K562 (cell line): ENCODE results near the gene SRGN. TPM values are rescaled to one million over a fixed set of nuclear protein-coding genes. Genes with fewer than 3 reads are reported as not detected.

Experiments used
- ATAC-seq: fragments of 200-7000 bp; cut with Tn5 transposase; 3 replicates; pipeline ENCODE4 v1.9.1; 2020; ENCODE audit warnings: moderate library complexity
- BruUV-seq: library from RNA; stranded (reverse); fragments of 400-500 nt; replicated peaks from 2 replicates; lab custom pipeline; 2021; lab: Mats Ljungman, UMichigan
- CTCF ChIA-PET: fragments of 300-600 bp; formaldehyde crosslinking; extraction: SDS; loops from one replicate; lab custom pipeline; 2021; ENCODE audit warnings: low intra/inter-chr PET ratio; lab: Yijun Ruan, JAX
- POLR2A ChIA-PET: fragments of 300-600, 350-650 bp; sonication (Branson Sonifier 250); formaldehyde crosslinking; extraction: SDS; loops from one replicate; lab custom pipeline; 2021; ENCODE audit warnings: antibody characterized with exemption, inconsistent platforms; lab: Yijun Ruan, JAX
- DNase-seq, 4 experiments: peaks; one replicate each; pipeline versions ENCODE4 v3.0.0 to v3.0.0-alpha.2; 2011 to 2018; ENCODE audit warnings: low spot score in 3 of 4, mixed read lengths in 3 of 4; ENCODE audit errors: extremely low read depth in 1 of 4
- FAIRE-seq: peaks from 2 replicates; lab custom pipeline; 2011; peaks lifted over from hg19 to GRCh38; lab: Jason Lieb, UNC
- H2AFZ ChIP-seq: 2 replicates; pipeline ENCODE4 v1.6.0; 2011; ENCODE audit warnings: low read depth, low read length, control low read depth, inconsistent platforms
- H3K27ac ChIP-seq: fragments of 200-600 bp; 3 replicates; pipeline ENCODE4 v1.8.0; 2011; ENCODE audit warnings: low read depth, mild to moderate bottlenecking, control low read depth, inconsistent platforms, low read length, moderate library complexity, mixed read lengths; ENCODE audit errors: extremely low read depth
- H3K27me3 ChIP-seq, 2 experiments: fragments of 300-600 bp in 1 of 2; 2 replicates in 1 of 2; 3 replicates in 1 of 2; pipeline versions ENCODE4 v1.6.0 to v1.8.0; 2011; ENCODE audit warnings: inconsistent platforms in 2 of 2, low read length in 2 of 2, mild to moderate bottlenecking in 1 of 2, mixed read lengths in 1 of 2, moderate library complexity in 1 of 2; ENCODE audit not compliant: control insufficient read depth in 2 of 2, insufficient read depth in 2 of 2
- H3K36me3 ChIP-seq: fragments of 300-600 bp; 3 replicates; pipeline ENCODE4 v1.8.0; 2011; ENCODE audit warnings: mild to moderate bottlenecking, low read length, inconsistent platforms; ENCODE audit not compliant: control insufficient read depth, insufficient read depth
- H3K4me1 ChIP-seq, 2 experiments: fragments of 200-600 bp in 1 of 2; replicated peaks in 1 of 2; 2 replicates in 1 of 2; 3 replicates in 1 of 2; pipeline versions ENCODE4 v1.5.1 to v1.8.0; 2011; ENCODE audit warnings: inconsistent platforms in 2 of 2, low read length in 2 of 2, mild to moderate bottlenecking in 1 of 2, mixed read lengths in 1 of 2, moderate library complexity in 1 of 2; ENCODE audit not compliant: control insufficient read depth in 2 of 2, insufficient read depth in 2 of 2
- H3K4me2 ChIP-seq: 2 replicates; pipeline ENCODE4 v1.6.1; 2011; ENCODE audit warnings: low read length, control low read depth, inconsistent platforms, mixed read lengths; ENCODE audit not compliant: insufficient read depth
- H3K4me3 ChIP-seq: fragments of 200-600 bp; sonication (generic), shearing (Covaris generic); 2 replicates; pipeline ENCODE4 v1.5.1; 2016; ENCODE audit warnings: control low read depth, inconsistent platforms
- H3K79me2 ChIP-seq: fragments of 200-600 bp; 3 replicates; pipeline ENCODE4 v1.8.0; 2011; ENCODE audit warnings: low read length, inconsistent platforms; ENCODE audit not compliant: control insufficient read depth, insufficient read depth
- H3K9ac ChIP-seq, 2 experiments: 2 replicates each; pipeline versions ENCODE4 v1.6.0 to v1.6.1; 2011; ENCODE audit warnings: low read depth in 2 of 2, low read length in 2 of 2, control low read depth in 1 of 2, inconsistent platforms in 1 of 2, mild to moderate bottlenecking in 1 of 2, mixed read lengths in 1 of 2; ENCODE audit not compliant: insufficient read depth in 1 of 2
- H3K9me1 ChIP-seq: one replicate; pipeline ENCODE4 v1.6.0; 2011; ENCODE audit warnings: inconsistent platforms, mild to moderate bottlenecking, low read length, moderate library complexity; ENCODE audit not compliant: control insufficient read depth, insufficient read depth
- H3K9me3 ChIP-seq: replicated peaks from 2 replicates; pipeline ENCODE4 v1.5.1; 2011; ENCODE audit warnings: low read depth, low read length, inconsistent platforms; ENCODE audit not compliant: control insufficient read depth, insufficient read depth
- H4K20me1 ChIP-seq: replicated peaks from 2 replicates; pipeline ENCODE4 v1.6.1; 2011; ENCODE audit warnings: low read length, inconsistent platforms, mixed read lengths; ENCODE audit not compliant: control insufficient read depth, insufficient read depth
- CBFA2T2 ChIP-seq: fragments of 450-650 bp; conservative IDR thresholded peaks from 2 replicates; pipeline ENCODE4 v1.6.1; 2017; ENCODE audit warnings: mild to moderate bottlenecking
- CEBPG ChIP-seq, 3 experiments: fragments of 200-800 bp in 1 of 3; sonication (Bioruptor generic) in 1 of 3; sonication (generic) in 1 of 3; formaldehyde crosslinking in 1 of 3; IDR thresholded peaks in 2 of 3; conservative IDR thresholded peaks in 1 of 3; 2 replicates each; pipeline versions ENCODE4 v1.6.1 to v1.8.0; 2016 to 2022; ENCODE audit warnings: missing compliant biosample characterization in 2 of 3, missing genetic modification characterization in 2 of 3, mild to moderate bottlenecking in 1 of 3, missing genetic modification reagents in 1 of 3
- NR2C1 ChIP-seq, 2 experiments: fragments of 450-650 bp; IDR thresholded peaks; 2 replicates each; pipeline ENCODE4 v1.6.1; 2017; ENCODE audit warnings: mild to moderate bottlenecking in 2 of 2, antibody characterized with exemption in 1 of 2, inconsistent platforms in 1 of 2, missing compliant biosample characterization in 1 of 2, missing genetic modification characterization in 1 of 2
- POLR2A ChIP-seq: fragments of 450-650 bp; conservative IDR thresholded peaks from 2 replicates; pipeline ENCODE4 v1.6.1; 2016
- PRDM10 ChIP-seq: fragments of 450-650 bp; IDR thresholded peaks from 2 replicates; pipeline ENCODE4 v1.6.1; 2018; ENCODE audit not compliant: partially characterized antibody
- SIN3B ChIP-seq: fragments of 450-650 bp; IDR thresholded peaks from 2 replicates; pipeline ENCODE4 v1.6.1; 2017; ENCODE audit warnings: low read depth, mild to moderate bottlenecking, moderate library complexity
- SMAD3 ChIP-seq: fragments of 450-650 bp; formaldehyde crosslinking; conservative IDR thresholded peaks from 2 replicates; pipeline ENCODE4 v1.4.0; 2020; ENCODE audit warnings: mild to moderate bottlenecking
- SNRNP70 ChIP-seq: fragments of 200-400 bp; formaldehyde crosslinking; optimal IDR thresholded peaks from 2 replicates; pipeline ENCODE3; 2017; ENCODE audit warnings: low read depth, low read length
- TEAD4 ChIP-seq, 2 experiments: sonication (generic) in 1 of 2; formaldehyde crosslinking in 1 of 2; IDR thresholded peaks; 2 replicates each; pipeline versions ENCODE4 v1.6.1 to v1.8.0; 2012 to 2022; ENCODE audit warnings: borderline replicate concordance in 1 of 2, inconsistent platforms in 1 of 2, low read length in 1 of 2, mild to moderate bottlenecking in 1 of 2, missing genetic modification reagents in 1 of 2
- ZNF766 ChIP-seq: fragments of 200-800 bp; sonication (Bioruptor generic); conservative IDR thresholded peaks from 2 replicates; pipeline ENCODE4 v1.6.1; 2016; ENCODE audit warnings: missing genetic modification characterization, missing compliant biosample characterization
- WGBS: fragments of 100-300 bp; shearing (Covaris generic); methylation state at CpG from one replicate; pipeline ENCODE4 v1.1.6; 2016; ENCODE audit warnings: low coverage, mixed read lengths; ENCODE audit not compliant: insufficient coverage; ENCODE audit errors: missing lambda C conversion rate; 5-methylcytosine and 5-hydroxymethylcytosine counted together
- in situ Hi-C: fragments of 300-500 bp; cut with MboI; formaldehyde crosslinking; loops from 4 replicates; pipeline ENCODE4 v1.15.0; 2018; ENCODE audit warnings: inconsistent platforms, mixed read lengths
- intact Hi-C: fragments of 100-400 bp; cut with micrococcal nuclease; formaldehyde crosslinking; loops from 2 replicates; pipeline ENCODE4 v1.14.2; 2022
- polyA plus RNA-seq, 8 experiments: library from polyadenylated mRNA; depleted of rRNA in 4 of 8; stranded (reverse) in 5 of 8; unstranded in 3 of 8; fragments of >200 nt; fragmentation: Nextera tagmentation in 2 of 8; fragmentation: Illumina TruSeq in 1 of 8; extraction: Ambion mirVana in 2 of 8; extraction: Trizol in 1 of 8; gene quantifications; 2 replicates each; pipeline versions ENCODE4 v1.2.1 to v1.2.3, GENCODE V29; 2011 to 2014; ENCODE audit warnings: inconsistent platforms in 1 of 8, missing spikeins in 1 of 8
- total RNA-seq, 7 experiments: library from RNA; depleted of rRNA in 6 of 7; stranded (reverse); fragments of >200 nt in 6 of 7; fragmentation: Illumina TruSeq in 2 of 7; extraction: Trizol in 2 of 7; gene quantifications; 2 replicates each; pipeline versions ENCODE4 v1.2.1 to v1.2.3, GENCODE V29; 2011 to 2021; ENCODE audit warnings: low replicate concordance in 1 of 7

Gene SRGN
- total and polyA plus RNA-seq, 9 of the 15 experiments (the other 6 are each of a cell fraction or from before 2014, with no cell fraction given) = 136 to 304 (median 180) TPM

DNA sequence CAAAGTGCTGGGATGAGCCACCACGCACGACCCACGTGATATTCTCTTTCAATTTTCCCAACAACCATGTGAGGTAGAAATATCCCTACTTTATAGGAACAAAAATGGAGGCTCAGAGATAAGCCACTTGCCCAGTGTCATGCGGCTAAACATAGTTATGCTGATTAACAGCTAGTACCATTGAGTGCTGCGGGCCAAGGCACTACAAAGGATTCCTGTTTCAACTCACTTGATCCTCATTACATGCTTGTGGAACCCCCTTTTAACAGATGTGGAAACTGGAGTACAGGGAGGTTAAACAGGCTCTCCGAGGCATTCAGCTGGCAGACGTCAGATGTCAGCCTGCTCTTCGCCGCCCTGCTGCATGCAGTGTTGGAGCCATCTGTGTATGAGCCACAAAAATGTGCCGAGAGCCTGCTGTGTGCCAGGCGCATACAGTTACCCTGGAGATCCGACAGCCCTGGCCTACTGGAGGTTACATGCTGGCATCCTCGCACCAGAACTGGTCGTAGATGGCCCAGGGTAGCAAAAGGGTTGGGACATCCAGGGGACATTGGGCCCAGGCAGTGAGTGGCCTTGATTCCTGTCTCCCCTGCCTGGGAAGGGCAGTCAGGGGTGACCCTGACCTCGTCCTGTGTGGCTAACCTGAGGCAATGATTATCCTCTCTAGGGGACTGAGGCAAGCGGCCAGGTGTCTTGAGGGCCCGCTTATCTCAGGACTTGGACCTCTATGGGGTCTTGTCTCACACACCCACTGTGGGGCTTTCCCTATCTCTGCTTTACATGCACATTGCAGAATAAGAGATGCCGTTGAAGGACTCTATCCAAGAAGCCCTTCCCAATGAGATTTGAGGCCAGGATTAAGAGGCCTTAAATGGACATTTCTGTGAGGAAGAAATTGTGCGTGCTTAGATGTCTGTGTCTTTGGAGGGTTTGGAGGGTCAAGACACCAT, 18.5 kb upstream of the SRGN start:
- POLR2A ChIA-PET = interaction anchor here (1.3 kb wide), 1 partner anchor 19 kb away, joined by 4 read pairs; the partner anchor contains the start of gene SRGN
- Histone ChIP-seq H3K27me3 (no peaks in the 10 kb centered on the region), H2AFZ (peak overlapping the region; percentile 54; the same call in 1 of the 2 replicates), H3K4me3 (no peak overlapping the region), H3K9me3 (no peaks in the 10 kb centered on the region), H3K4me2 (no peak overlapping the region), H3K27ac (no peak overlapping the region), H3K9me1 (no peaks in the 10 kb centered on the region), H3K79me2 (no peaks in the 10 kb centered on the region), H4K20me1 (no peaks in the 10 kb centered on the region), H3K4me1 (peaks cover 5 to 39% of the 10 kb centered on the region in 2 experiments), H3K36me3 (no peaks in the 10 kb centered on the region), H3K9ac (peak overlapping the region in 1 of 2 experiments; percentile 46; a peak in 1 of 4 replicates)
- WGBS = 55% methylated on average over 19 of the region's 19 CpGs
- FAIRE-seq = no peak
- peak in 3 of 4 experiments; percentile 38 to 45 (median 43) for DNase-seq
- BruUV-seq = no TSS peak
- ATAC-seq = peak; percentile 12; the same call in 2 of the 3 replicates
- CTCF ChIA-PET = no interaction called here
- intact Hi-C loops (no loop called here), in situ Hi-C loops (no loop called here)
- TF ChIP-seq CEBPG (CRISPR knock-in tag; IDR thresholded peaks at IDR 0.05) (no peak), CEBPG (tag; conservative IDR thresholded peaks at IDR 0.05 in 1 of 2, IDR thresholded peaks at IDR 0.05 in 1 of 2) (no peak), ZNF766 (CRISPR knock-in tag) (no peak), SMAD3 (no peak), POLR2A (no peak), PRDM10 (no peak), TEAD4 (IDR thresholded peaks at IDR 0.05; ENCODE audit: low read length) (peak; percentile 35; the same call in 1 of the 2 replicates), TEAD4 (CRISPR knock-in tag; IDR thresholded peaks at IDR 0.05; ENCODE audit: borderline replicate concordance) (no peak), NR2C1 (IDR thresholded peaks at IDR 0.05) (no peak), NR2C1 (tag; IDR thresholded peaks at IDR 0.05) (0 out of 2 replicates have a peak, but pooled peaks have one; percentile 18), SNRNP70 (no peak), SIN3B (no peak), CBFA2T2 (peak; percentile 50)
